A673 (cell line): ENCODE data around the gene PGF. TPM values are rescaled to one million over a fixed set of nuclear protein-coding genes. Genes with fewer than 3 reads are reported as not detected.

Experiments used
- BruUV-seq: library from RNA; stranded (reverse); fragments of 400-500 nt; replicated peaks from 2 replicates; lab custom pipeline; 2021; lab: Mats Ljungman, UMichigan
- CTCF ChIA-PET: fragments of 300-600 bp; sonication (Branson Sonifier 250); formaldehyde crosslinking; loops from one replicate; lab custom pipeline; 2022; ENCODE audit warnings: antibody characterized with exemption; lab: Charles Lee
- POLR2A ChIA-PET: fragments of 300-600 bp; sonication (Branson Sonifier 250); formaldehyde crosslinking; loops from one replicate; lab custom pipeline; 2022; ENCODE audit warnings: antibody characterized with exemption; ENCODE audit not compliant: low non-redundant PET; lab: Charles Lee
- DNase-seq: peaks from one replicate; pipeline ENCODE4 v3.0.0-alpha.2; 2015; ENCODE audit warnings: low spot score
- H3K27ac ChIP-seq: fragments of 200-600 bp; sonication (generic); 2 replicates; pipeline ENCODE4 v1.5.1; 2016; ENCODE audit warnings: mixed run types, low read depth, mild to moderate bottlenecking, mixed read lengths, antibody characterized with exemption, low read length; ENCODE audit not compliant: poor library complexity, severe bottlenecking
- H3K27me3 ChIP-seq: fragments of 200-600 bp; sonication (generic); replicated peaks from 2 replicates; pipeline ENCODE4 v1.6.1; 2017; ENCODE audit warnings: mixed run types, low read depth, mild to moderate bottlenecking, mixed read lengths, antibody characterized with exemption, low read length; ENCODE audit not compliant: insufficient read depth, poor library complexity
- H3K36me3 ChIP-seq: fragments of 200-600 bp; sonication (generic); 2 replicates; pipeline ENCODE4 v1.6.1; 2016; ENCODE audit warnings: mixed run types, mild to moderate bottlenecking, mixed read lengths, antibody characterized with exemption, low read length; ENCODE audit not compliant: insufficient read depth, poor library complexity, severe bottlenecking
- H3K4me1 ChIP-seq: fragments of 200-600 bp; sonication (generic); 2 replicates; pipeline ENCODE4 v1.6.1; 2017; ENCODE audit warnings: mixed run types, mild to moderate bottlenecking, mixed read lengths, antibody characterized with exemption, low read length; ENCODE audit not compliant: insufficient read depth, poor library complexity, severe bottlenecking
- H3K4me3 ChIP-seq: fragments of 200-600 bp; sonication (generic); 2 replicates; pipeline ENCODE4 v1.5.1; 2016; ENCODE audit warnings: low read depth, mixed run types, mild to moderate bottlenecking, mixed read lengths, low read length; ENCODE audit not compliant: poor library complexity, severe bottlenecking
- H3K9me3 ChIP-seq: fragments of 200-600 bp; sonication (generic); 2 replicates; pipeline ENCODE4 v1.6.1; 2016; ENCODE audit warnings: mixed run types, low read depth, mild to moderate bottlenecking, mixed read lengths, antibody characterized with exemption, low read length; ENCODE audit not compliant: poor library complexity, severe bottlenecking
- EZH2 ChIP-seq: fragments of 200-600 bp; sonication (generic); IDR thresholded peaks from 2 replicates; pipeline ENCODE4 v1.6.1; 2017; ENCODE audit warnings: borderline replicate concordance, low read depth, mild to moderate bottlenecking, mixed read lengths, antibody characterized with exemption, low read length; ENCODE audit not compliant: poor library complexity, severe bottlenecking
- intact Hi-C: fragments of 100-400 bp; cut with micrococcal nuclease; formaldehyde crosslinking; loops from one replicate; pipeline ENCODE4 v1.10.0; 2022; ENCODE audit not compliant: unreplicated experiment
- total RNA-seq: library from RNA; stranded (reverse); gene quantifications from 2 replicates; pipeline ENCODE4 v1.2.3, GENCODE V29; 2021
- TF ChIP-seq, protein P1 (sequence below): fragments of 300-800, 200-600 bp; sonication (generic); conservative IDR thresholded peaks from 2 replicates; pipeline ENCODE4 v1.5.1; 2017; ENCODE audit warnings: low read depth, mild to moderate bottlenecking, antibody characterized with exemption, low read length, moderate library complexity, mixed read lengths

Gene PGF
- total RNA-seq, 1 experiment from 2014 or later, result 48.1 TPM

DNA sequence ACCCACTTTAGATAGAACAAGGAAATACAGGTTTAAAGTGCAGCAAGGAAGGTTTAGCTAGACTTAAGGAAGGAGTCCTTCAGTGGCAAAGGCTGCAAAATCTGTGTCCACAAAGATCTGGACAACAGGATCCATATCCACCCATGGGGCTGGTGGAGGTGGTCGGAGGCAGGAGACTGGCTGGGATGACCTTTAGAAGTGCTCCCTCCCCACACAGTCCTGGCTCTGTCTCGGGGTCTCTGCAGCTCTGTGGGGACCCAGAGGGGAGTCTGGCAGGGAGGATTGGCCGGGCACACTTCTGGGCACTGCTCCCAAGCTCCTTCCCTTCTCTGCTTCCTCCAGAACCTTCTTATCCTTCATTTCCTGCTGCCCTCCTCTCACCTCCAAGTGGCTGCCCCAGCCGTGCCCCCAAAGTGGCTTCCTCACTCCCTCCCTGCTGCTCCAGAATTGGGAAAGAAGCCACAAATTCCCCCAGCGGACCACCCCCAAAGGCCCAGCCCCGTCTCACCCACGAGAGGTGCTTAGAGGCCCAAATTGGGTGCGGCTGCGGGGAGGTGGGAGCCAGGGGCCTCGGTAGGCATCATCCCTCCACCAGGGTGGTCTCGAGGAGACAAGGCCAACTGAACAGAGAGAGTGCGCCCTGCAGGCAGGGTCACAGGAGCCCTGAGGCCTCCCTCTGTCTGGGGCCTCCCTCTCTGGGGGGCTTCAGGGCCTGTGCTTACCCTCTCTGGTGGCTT, 21.9 kb upstream of the PGF start:
- H3K4me1 ChIP-seq, result peaks cover 51% of the 10 kb centered on the region
- BruUV-seq, result no TSS peak
- TF ChIP-seq, protein P1, sequence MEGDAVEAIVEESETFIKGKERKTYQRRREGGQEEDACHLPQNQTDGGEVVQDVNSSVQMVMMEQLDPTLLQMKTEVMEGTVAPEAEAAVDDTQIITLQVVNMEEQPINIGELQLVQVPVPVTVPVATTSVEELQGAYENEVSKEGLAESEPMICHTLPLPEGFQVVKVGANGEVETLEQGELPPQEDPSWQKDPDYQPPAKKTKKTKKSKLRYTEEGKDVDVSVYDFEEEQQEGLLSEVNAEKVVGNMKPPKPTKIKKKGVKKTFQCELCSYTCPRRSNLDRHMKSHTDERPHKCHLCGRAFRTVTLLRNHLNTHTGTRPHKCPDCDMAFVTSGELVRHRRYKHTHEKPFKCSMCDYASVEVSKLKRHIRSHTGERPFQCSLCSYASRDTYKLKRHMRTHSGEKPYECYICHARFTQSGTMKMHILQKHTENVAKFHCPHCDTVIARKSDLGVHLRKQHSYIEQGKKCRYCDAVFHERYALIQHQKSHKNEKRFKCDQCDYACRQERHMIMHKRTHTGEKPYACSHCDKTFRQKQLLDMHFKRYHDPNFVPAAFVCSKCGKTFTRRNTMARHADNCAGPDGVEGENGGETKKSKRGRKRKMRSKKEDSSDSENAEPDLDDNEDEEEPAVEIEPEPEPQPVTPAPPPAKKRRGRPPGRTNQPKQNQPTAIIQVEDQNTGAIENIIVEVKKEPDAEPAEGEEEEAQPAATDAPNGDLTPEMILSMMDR, result no peak
- TF ChIP-seq EZH2, result no peak

DNA sequence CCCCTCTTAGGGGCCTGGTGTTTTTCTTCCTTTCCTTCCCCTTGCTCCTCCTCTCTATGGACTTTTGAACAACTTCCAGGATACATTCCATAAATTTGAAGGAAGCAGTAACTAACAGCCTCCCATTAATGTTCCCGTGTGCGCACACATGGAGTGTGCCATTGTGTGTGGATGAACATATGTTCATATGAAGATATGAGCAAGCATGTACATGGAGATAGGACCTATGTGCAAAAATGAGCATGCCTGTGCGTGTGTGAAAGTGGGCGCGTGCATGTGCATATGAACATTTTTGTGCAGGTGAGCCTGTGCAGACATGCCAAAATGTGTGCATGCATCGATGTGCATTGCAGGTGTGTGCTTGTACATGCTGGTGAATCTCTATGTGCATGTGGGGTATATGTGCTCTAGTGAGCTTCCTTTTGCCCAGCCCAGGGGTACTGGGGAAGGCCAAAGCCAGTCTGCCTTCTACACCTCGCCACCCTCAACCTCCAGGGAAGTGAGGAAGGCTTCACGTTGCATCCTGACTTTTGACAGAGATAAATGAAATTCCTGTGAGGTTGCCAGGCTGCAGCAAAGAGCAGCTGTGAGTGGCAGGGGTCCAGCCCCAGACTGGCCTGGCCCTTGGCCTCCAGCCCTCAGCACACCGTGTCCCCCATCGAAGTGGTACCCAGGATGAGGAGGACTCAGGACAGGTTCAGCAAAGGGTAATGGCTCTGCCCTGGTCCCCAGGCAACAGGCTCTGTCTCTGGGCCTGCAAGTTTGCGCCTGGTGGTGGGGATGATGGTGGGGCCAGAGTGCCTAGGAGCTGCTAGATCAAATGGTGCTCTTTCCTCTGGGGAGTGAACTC, 21.1 kb upstream of the PGF start:
- Histone ChIP-seq H3K4me1 (peaks cover 44% of the 10 kb centered on the region), H3K9me3 (no peaks in the 10 kb centered on the region), H3K36me3 (no peaks in the 10 kb centered on the region), H3K27me3 (no peaks in the 10 kb centered on the region), H3K27ac (no peak overlapping the region), H3K4me3 (no peak overlapping the region)
- intact Hi-C loops, result no loop called here
- TF ChIP-seq EZH2, result no peak
- TF ChIP-seq, protein P1, result no peak
- CTCF ChIA-PET, result no interaction called here
- BruUV-seq, result no TSS peak
- no peak for DNase-seq
- POLR2A ChIA-PET, result no interaction called here

More for the DNA sequence above, 21.9 kb upstream of the PGF start:
- no peak overlapping the region for H3K4me3 ChIP-seq
- H3K9me3 ChIP-seq, result no peaks in the 10 kb centered on the region
- no peak overlapping the region for H3K27ac ChIP-seq
- ChIA-PET POLR2A (no interaction called here), CTCF (no interaction called here)
- intact Hi-C loops, result no loop called here
- H3K27me3 ChIP-seq, result no peaks in the 10 kb centered on the region
- DNase-seq, result no peak
- H3K36me3 ChIP-seq, result no peaks in the 10 kb centered on the region

DNA sequence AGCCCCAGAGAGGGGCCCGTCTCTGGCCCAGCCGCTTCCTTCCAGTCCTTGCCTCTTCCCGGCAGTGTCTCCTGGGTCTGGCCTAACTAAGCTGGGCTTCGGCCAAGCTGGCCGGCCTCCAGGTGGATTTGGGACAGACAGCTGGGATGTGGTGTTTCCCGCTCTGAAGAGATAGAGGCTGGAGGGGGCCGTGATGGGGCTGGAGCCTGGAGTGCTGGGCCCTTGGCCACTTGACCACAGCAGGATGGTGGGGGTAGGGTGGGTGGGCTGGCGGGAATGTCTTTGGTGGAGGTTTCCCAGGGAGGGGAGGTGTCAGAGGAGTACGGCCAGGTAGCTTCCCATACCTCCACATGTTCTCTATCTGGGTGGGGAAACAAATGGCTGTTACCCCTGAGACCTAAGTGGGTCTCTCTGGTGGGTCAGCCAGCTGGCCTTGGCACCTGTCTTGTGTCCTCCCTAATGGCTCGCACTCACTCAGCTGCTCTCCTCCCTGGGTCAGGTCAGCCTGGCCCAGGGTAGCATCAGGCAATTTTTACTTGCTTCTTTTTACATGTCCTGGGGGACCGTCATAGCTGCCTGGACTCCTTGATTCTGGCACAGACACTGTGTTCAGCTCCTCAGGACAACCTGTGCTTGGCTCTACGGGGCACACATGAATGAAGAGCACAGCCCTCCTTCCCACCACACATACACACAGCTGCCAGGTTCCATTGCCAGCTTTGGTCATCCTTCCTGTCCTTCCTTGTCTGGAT, 19.8 kb upstream of the PGF start:
- no peak overlapping the region for H3K27ac ChIP-seq
- CTCF ChIA-PET, result interaction anchor here (0.6 to 0.8 kb wide), 2 partner anchors 15 to 30 kb away, joined by 3 read pairs; no protein-coding TSS in a partner anchor
- no peak for DNase-seq
- no peaks in the 10 kb centered on the region for H3K36me3 ChIP-seq
- no peak overlapping the region for H3K4me3 ChIP-seq
- peaks cover 31% of the 10 kb centered on the region for H3K4me1 ChIP-seq
- no peaks in the 10 kb centered on the region for H3K27me3 ChIP-seq
- H3K9me3 ChIP-seq, result no peaks in the 10 kb centered on the region
- POLR2A ChIA-PET, result interaction anchor here (0.5 kb wide), 1 partner anchor 41 kb away, joined by 3 read pairs; no protein-coding TSS in a partner anchor
- no TSS peak for BruUV-seq
- TF ChIP-seq EZH2, result no peak
- TF ChIP-seq, protein P1, result no peak
- intact Hi-C loops, result no loop called here
